Myocyte (in vitro differentiated cells): ENCODE data around the gene NCKAP1. TPM values are rescaled to one million over a fixed set of nuclear protein-coding genes. Genes with fewer than 3 reads are reported as not detected.
"Not testable (repeated sequence)": the region's sequence is repeated elsewhere in the genome, so short reads cannot be mapped to it uniquely, and the experiment has no call there.

ENCODE experiments used
- DNase-seq: peaks from one replicate; pipeline ENCODE4 v3.0.0-alpha.2; 2012; ENCODE audit warnings: low read depth
- total RNA-seq: library from RNA; depleted of rRNA; stranded (reverse); fragments of >200 nt; gene quantifications from 2 replicates; pipeline ENCODE4 v1.2.3, GENCODE V29; 2014

Gene NCKAP1
- total RNA-seq, 1 donor from 2014 or later: 133 TPM

DNA sequence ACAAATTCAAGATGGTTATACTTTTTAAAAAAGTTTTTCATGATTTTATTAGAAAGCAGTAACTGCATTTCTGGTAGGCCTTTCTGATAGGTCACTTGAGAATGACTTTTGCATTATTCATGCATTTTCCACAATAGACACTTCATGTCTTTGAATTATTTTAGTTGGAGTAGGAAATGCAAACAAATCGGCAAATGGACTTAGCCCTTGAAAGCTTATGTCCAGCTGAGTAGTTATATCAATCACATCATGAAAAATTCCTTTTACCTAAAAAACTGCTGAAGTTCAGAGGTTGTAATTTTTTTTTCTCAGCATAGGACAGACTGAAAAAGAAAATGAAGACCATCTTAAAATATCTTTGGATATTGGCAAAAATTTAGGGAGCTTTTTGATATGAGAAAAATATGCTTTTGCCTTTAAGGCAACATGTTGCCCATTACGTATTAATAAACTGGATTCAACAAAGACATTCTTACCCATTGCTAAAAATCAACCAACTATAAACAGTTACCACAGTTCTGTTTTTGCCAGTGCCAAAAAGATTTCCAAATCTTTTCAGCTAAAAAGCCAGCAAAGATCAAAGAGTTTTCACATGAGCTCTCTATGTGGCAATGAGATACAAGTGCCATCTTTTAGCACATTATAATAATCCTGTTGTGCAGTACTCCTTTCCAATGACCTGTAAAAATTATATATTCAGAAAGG, 126.3 kb downstream of the NCKAP1 start:
- no peak for DNase-seq

DNA sequence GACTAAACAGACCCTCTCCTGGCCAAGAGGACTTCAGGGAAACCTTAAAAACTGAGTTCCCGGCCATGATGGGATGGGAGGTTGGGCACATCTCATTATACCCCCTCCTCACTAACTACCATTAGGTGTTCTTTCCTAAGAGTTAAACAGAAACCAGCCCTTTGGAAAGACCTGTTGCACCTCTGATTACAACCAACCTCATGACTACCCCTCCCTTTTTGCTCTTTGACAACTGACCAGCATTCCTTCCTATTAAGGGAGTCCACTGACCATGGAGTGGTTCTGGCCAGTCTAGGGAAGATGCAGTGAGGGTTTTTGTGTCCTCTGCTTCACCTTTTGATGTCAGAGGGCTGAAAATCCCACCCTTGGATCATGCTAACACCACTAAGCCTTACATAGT, 127.3 kb downstream of the NCKAP1 start:
- no peak for DNase-seq

- DNase-seq: no peak
Measured at GRCh38 chr2:182907081-182907830, 131.0 kb downstream of the NCKAP1 start.

GRCh38 chr2:182906454-182906853, 131.8 kb downstream of the NCKAP1 start:
- DNase-seq: no peak

- no peak for DNase-seq
Measured at GRCh38 chr2:182904844-182905243, 133.4 kb downstream of the NCKAP1 start.

- no peak for DNase-seq
Measured at GRCh38 chr2:182903566-182903965, 134.7 kb downstream of the NCKAP1 start.

GRCh38 chr2:182901748-182902147, 136.5 kb downstream of the NCKAP1 start:
- DNase-seq: no peak

- DNase-seq: no peak
Measured at GRCh38 chr2:182898718-182899117, 139.5 kb downstream of the NCKAP1 start.

- DNase-seq: no peak
Measured at GRCh38 chr2:182897137-182897536, 141.1 kb downstream of the NCKAP1 start.

DNA sequence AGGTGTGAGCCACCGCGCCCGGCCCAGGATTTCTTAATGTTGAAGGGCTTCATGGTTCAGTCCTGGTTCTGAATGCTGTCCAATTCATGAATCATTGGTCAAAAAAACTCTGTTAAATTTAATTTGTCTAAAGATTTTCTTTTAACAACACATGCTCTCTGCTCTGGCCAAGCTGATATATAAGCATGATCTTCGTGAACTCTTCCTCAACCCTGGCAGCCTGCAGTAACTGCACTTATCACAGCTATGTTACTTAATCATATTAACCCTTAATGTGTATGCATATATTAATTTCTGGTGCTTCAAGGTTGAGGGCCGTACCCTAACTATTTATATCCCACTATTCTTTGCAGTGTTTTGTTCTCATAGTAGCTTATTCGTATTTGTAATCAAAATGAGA, 142.5 kb downstream of the NCKAP1 start:
- DNase-seq: no peak

DNA sequence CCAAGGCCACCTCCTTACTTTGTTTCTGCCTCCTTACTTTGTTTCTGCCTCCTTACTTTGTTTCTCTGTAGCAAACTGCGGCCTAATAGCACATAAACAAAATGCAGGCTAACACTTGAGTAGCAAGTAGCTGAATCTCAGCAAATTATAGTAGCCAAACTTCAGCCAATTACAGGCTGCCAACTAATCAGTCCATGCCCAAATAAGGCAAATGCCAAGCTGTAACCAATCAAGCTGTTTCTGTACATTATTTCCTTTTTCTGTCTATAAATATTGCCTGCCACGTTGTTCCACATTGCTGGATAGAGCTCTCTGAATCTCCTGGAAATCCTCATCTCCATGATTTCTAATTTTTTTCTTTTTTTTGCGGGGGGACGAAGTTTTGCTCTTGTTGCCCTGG, 143.1 kb downstream of the NCKAP1 start:
- no peak for DNase-seq

DNA sequence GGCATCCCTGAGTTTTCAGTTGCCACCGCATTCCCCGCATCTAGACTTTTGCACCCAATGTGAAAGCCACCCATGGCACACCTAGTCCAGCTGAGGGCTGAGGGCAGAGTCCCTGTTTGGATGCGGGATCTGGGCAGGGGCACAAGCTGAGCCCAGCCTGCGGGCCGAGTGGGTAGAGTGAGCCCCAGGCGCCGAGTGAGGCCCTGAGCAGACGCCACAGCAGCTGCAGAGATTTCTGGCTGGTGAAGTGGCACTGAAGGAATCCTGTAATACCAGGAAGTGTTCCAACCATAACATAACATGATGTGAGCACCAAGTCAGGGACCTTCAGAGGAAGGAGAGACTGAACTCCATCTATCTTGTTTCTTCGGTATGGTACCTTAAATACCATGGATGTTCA, 144.1 kb downstream of the NCKAP1 start:
- peak; percentile 86 for DNase-seq

DNA sequence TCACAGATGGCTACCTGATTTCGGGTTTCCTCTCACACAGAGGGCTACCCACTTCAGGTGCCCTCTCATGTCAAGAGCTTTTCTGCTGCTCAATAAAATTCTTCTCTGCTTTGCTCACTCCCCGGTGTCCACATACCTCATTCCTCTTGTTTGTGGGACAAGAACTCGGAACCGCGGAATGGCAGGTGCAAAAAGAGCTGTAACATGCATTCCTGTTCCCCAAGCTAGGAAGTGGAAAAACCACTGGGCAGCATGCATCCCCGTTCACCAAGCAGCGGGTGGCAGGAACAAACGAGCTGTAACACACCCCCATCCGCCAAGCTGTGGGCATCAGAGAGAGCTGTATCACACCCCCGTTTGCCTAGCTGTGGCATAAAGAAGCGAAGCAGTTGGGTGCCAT, 144.6 kb downstream of the NCKAP1 start:
- DNase-seq: peak; percentile 66

DNA sequence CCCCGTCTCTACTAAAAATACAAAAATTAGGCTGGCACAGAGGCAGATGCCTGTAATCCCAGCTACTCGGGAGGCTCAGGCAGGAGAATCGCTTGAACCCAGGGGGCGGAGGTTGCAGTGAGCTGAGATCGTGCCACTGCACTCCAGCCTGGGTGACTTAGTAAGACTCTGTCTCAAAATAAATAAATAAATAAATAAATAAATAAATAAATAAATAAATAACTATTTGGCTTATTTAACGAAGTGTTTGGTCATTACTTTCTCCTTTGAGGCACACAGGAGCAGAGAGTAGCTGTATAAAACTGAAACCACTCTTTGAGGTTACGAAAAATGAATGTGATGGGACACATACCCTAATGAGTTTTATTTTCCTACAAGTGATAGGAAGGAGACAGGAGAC, 145.2 kb downstream of the NCKAP1 start:
- not testable (repeated sequence) for DNase-seq

GRCh38 chr2:182891611-182892010, 146.6 kb downstream of the NCKAP1 start:
- DNase-seq: peak; percentile 24

DNA sequence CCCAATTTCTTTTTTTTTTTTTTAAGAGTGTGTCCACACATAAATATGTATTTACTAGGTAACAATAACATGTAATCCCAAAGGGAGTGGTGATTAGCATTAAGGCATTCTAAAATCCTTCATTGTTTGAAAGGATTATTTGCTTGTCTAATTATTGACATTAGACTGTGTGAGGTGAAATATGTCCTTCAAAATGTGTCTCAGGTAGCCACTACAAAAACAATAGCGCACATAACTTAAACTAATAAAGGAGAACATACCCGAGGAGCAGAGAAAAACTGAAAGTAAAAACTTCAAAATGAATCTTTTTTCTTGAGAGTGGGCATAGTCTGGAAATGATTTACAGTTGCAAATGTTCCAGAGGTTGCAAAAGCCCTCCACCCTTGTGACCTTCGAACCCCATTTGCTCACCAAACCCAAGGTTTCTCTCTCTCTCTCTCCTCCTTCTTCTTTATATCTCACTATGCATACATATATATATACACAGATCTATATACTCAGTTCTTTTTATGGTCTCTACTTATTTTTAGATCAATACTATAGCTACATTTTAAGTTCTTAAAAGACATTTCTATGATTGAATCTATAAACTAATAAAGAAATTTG, 147.4 kb downstream of the NCKAP1 start:
- DNase-seq: no peak

DNA sequence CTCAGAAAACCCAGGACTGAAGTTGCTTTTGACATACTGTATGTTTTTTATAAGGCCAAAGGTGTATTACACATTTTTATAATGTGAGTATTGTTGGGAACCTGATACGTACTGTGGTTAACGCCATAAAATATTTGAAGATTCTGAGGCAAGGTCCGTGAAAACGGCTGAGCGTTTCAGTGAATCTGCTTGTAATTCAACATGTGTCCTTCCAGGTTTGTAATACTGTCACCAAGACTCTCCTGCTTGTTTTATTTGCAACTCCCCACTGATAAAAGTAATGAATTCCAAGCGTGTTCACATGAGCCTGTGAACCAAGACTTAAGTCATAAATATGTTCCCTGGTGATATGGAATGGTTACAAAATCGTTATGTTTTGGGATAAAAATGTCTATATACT, 148.0 kb downstream of the NCKAP1 start:
- peak; percentile 13 for DNase-seq

DNA sequence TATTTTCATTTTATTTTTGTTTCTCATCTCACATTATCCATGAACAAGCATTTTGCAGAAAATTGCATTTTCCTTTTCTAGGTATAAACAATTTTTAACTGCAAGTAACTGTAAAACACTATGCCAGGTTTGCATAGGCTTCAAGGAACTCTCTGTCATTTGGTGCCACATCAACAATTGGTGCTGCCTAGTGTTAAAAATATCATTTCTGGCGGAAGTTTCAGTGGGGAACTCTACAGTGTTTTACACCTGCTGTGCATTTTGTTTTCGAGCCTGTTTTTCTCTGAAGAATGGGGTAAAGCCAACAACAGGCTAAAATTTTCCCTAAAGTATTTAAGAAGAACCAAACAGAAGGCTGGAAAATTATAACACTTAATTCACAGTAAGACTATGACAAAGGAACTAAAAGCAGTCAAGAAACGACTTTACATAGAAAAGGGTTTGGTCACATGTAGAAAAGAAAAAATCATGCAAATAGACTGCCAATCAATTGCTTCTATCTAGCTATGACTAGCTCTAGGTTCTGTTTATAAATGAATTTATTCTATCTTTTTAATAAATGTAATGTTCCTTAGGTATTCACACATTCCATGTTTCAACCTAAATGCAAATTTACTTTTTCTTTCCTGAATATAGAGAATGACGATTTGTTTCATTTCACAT, 150.4 kb downstream of the NCKAP1 start:
- no peak for DNase-seq

GRCh38 chr2:182887093-182887492, 151.2 kb downstream of the NCKAP1 start:
- no peak for DNase-seq

DNA sequence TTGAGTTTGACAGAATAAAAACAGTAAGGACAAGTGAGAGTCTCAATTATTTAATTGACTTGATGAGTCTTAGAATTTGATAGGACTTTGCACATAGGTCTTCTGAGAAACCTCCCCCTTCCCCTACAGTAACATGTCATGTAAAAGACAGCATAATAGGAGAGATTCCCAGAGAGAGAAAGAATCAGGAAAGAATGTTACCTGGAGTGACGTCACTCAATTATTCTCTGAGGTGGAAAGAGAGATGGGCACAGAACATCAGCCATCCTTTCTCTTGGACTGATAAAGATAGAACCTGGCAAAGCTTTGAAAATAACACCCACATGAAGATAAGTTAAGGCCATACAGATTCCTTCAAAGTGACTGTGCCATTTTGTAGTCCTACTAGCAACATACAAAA, 152.5 kb downstream of the NCKAP1 start:
- no peak for DNase-seq

- peak; percentile 35 for DNase-seq
Measured at GRCh38 chr2:182883451-182883850, 154.8 kb downstream of the NCKAP1 start.

DNA sequence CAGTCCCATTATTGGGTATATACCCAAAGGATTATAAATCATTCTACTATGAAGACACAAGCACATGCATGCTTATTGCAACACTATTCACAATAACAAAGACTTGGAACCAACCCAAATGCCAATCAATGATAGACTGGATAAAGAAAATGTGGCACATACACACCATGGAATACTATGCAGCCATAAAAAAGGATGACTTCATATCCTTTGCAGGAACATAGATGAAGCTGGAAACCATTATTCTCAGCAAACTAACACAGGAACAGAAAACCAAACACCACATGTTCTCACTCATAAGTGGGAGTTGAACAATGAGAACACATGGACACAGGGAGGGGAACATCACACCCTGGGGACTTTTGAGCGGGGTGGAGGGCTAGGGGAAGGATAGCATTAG, 158.2 kb downstream of the NCKAP1 start:
- not testable (repeated sequence) for DNase-seq
